HEK293 (cell line): ENCODE data around the gene PDZRN3.

ENCODE experiments used
- CTCF ChIP-seq: fragments of 450-650 bp; formaldehyde crosslinking; IDR thresholded peaks from 2 replicates; pipeline ENCODE4 v1.5.1; 2016; ENCODE audit warnings: missing biosample characterization, missing genetic modification characterization
- ZFP37 ChIP-seq: fragments of 450-650 bp; formaldehyde crosslinking; IDR thresholded peaks from 2 replicates; pipeline ENCODE4 v1.5.1; 2016; ENCODE audit warnings: missing biosample characterization, missing genetic modification characterization
- ZNF24 ChIP-seq: fragments of 450-650 bp; formaldehyde crosslinking; IDR thresholded peaks from 2 replicates; pipeline ENCODE4 v1.5.1; 2016; ENCODE audit warnings: missing biosample characterization, missing genetic modification characterization

DNA sequence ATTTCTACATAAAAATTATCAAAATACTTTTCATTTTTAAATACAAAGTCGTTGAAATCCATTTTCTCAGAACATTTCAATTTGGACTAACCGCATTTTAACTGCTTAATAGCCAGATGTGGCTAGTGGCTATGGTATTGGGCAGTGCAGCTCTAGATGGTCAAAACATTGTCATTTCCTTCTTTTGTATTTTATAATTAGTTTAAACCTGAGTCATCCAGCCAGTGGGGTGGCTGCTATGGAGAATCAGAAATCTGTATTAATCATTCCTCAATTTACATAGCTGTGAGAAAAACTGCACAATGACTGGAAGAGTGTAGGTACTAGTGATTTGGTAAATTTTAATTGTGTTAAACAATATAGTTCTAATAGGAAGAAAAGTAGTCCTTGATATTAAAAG, 245.3 kb downstream of the PDZRN3 start:
- no peak for TF ChIP-seq CTCF (tag by site-specific recombination)
- no peak for TF ChIP-seq ZFP37 (tag by site-specific recombination)
- TF ChIP-seq ZNF24 (tag by site-specific recombination) = no peak
